ENCODE results near the gene PORCN. TPM values are rescaled to one million over a fixed set of nuclear protein-coding genes. Genes with fewer than 3 reads are reported as not detected.

The PORCN gene
- total RNA-seq, 1 experiment from 2014 or later: 16.4 TPM

DNA sequence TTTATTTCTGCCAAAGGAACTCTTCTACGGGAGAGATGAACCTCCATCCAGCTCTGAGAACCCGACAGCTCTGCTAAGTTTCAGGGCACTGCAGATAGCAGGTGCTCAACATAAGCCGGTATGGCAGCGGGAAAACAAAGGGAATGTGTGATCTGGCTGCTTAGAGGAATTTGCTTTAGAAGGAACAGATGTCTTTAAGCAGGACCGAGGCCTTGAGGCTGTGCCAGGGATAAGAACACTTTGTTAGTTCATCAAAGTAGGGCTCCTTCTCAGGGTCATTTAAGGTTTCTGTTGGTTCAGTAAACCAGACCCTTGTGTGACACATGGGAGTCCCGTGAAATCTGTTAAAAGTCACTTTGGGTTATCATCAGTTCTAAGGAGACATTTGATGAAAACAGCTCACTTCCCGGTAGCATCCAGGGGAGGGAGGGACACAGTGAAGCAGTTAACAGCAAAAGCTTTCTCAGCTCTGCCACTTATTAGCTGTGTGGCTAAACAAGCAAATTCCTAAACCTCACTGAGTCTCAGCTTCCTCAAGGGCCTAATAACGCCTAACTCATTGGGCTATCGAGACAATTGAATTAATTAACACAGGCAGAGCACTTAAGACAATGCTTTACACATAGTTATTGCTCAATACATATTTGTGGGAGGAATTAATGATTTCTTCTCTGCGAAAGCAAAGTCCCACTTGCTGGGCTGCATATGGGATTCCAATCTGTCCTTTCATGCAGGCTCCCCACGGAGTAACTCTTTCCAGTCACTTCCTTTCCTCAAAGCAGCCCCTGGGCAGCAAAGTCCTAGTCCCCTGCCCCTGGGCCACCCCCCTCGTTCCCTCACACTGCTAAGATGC is 35.7 kb upstream of the PORCN start:
- ATAC-seq (peak; percentile 7; the same call in 1 of the 2 replicates), DNase-seq (ENCODE audit: low spot score) (no peak)
- Mint-ChIP-seq H3K36me3 (no peaks in the 10 kb centered on the region), H3K9me3 (no peaks in the 10 kb centered on the region), H3K27ac (0 out of 2 replicates have a peak overlapping the region, but pooled peaks have one; percentile 49), H3K27me3 (ENCODE audit: low read depth) (no peaks in the 10 kb centered on the region), H3K4me3 (peak overlapping the region; percentile 35), H3K4me1 (peaks cover 45% of the 10 kb centered on the region)
- ChIA-PET POLR2A (interaction anchor here (0.6 kb wide), 1 partner anchor 101 kb away, joined by 3 read pairs; the partner anchor contains the start of gene RBM3), CTCF (interaction anchor here (1.2 kb wide), 2 partner anchors 21 kb away, joined by 5 to 10 read pairs; no protein-coding TSS in a partner anchor)
- TF ChIP-seq SOX15 (CRISPR knock-in tag; IDR thresholded peaks at IDR 0.05) (no peak), SMAD3 (CRISPR knock-in tag; IDR thresholded peaks at IDR 0.05; ENCODE audit: borderline replicate concordance) (no peak), ZNF671 (CRISPR knock-in tag; IDR thresholded peaks at IDR 0.05) (no peak), ZNF121 (CRISPR knock-in tag; IDR thresholded peaks at IDR 0.05) (no peak)

DNA sequence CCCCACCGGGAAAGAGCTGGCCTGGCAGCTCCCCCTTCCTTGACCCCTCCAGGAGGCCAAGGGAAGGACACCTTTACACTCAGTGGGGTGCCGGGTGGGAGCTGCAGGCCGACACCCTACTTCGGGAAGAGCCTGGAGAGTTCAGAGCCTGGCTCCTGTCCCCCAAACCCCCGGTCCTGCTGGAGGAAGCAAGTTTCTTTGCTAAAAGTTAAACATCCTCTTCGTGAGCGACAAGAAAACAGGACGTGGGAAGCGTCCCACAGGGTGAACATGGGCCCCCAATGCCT is 35.1 kb upstream of the PORCN start:
- H3K9me3 Mint-ChIP-seq: no peaks in the 10 kb centered on the region
- H3K4me1 Mint-ChIP-seq: peaks cover 45% of the 10 kb centered on the region
- no peak for DNase-seq (ENCODE audit: low spot score)
- no peak for TF ChIP-seq ZNF396 (CRISPR knock-in tag; IDR thresholded peaks at IDR 0.05; ENCODE audit: borderline replicate concordance)
- TF ChIP-seq, protein P1, sequence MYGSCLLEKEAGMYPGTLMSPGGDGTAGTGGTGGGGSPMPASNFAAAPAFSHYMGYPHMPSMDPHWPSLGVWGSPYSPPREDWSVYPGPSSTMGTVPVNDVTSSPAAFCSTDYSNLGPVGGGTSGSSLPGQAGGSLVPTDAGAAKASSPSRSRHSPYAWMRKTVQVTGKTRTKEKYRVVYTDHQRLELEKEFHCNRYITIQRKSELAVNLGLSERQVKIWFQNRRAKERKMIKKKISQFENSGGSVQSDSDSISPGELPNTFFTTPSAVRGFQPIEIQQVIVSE (CRISPR knock-in tag; IDR thresholded peaks at IDR 0.05; ENCODE audit: borderline replicate concordance): no peak
- TF ChIP-seq, protein P2, sequence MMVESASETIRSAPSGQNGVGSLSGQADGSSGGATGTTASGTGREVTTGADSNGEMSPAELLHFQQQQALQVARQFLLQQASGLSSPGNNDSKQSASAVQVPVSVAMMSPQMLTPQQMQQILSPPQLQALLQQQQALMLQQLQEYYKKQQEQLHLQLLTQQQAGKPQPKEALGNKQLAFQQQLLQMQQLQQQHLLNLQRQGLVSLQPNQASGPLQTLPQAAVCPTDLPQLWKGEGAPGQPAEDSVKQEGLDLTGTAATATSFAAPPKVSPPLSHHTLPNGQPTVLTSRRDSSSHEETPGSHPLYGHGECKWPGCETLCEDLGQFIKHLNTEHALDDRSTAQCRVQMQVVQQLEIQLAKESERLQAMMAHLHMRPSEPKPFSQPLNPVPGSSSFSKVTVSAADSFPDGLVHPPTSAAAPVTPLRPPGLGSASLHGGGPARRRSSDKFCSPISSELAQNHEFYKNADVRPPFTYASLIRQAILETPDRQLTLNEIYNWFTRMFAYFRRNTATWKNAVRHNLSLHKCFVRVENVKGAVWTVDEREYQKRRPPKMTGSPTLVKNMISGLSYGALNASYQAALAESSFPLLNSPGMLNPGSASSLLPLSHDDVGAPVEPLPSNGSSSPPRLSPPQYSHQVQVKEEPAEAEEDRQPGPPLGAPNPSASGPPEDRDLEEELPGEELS (CRISPR knock-in tag; IDR thresholded peaks at IDR 0.05): no peak
- TF ChIP-seq SMAD4 (CRISPR knock-in tag; IDR thresholded peaks at IDR 0.05): no peak
- TF ChIP-seq NFYB (CRISPR knock-in tag; conservative IDR thresholded peaks at IDR 0.05; ENCODE audit: low read depth): no peak
- TF ChIP-seq FOXJ3 (CRISPR knock-in tag; IDR thresholded peaks at IDR 0.05; ENCODE audit: borderline replicate concordance): no peak
- no peak for TF ChIP-seq EMX1 (CRISPR knock-in tag; IDR thresholded peaks at IDR 0.05)
- no peak for TF ChIP-seq TEAD1 (CRISPR knock-in tag; IDR thresholded peaks at IDR 0.05)
- TF ChIP-seq NFE2L1 (CRISPR knock-in tag; IDR thresholded peaks at IDR 0.05): no peak
- TF ChIP-seq, protein P3, sequence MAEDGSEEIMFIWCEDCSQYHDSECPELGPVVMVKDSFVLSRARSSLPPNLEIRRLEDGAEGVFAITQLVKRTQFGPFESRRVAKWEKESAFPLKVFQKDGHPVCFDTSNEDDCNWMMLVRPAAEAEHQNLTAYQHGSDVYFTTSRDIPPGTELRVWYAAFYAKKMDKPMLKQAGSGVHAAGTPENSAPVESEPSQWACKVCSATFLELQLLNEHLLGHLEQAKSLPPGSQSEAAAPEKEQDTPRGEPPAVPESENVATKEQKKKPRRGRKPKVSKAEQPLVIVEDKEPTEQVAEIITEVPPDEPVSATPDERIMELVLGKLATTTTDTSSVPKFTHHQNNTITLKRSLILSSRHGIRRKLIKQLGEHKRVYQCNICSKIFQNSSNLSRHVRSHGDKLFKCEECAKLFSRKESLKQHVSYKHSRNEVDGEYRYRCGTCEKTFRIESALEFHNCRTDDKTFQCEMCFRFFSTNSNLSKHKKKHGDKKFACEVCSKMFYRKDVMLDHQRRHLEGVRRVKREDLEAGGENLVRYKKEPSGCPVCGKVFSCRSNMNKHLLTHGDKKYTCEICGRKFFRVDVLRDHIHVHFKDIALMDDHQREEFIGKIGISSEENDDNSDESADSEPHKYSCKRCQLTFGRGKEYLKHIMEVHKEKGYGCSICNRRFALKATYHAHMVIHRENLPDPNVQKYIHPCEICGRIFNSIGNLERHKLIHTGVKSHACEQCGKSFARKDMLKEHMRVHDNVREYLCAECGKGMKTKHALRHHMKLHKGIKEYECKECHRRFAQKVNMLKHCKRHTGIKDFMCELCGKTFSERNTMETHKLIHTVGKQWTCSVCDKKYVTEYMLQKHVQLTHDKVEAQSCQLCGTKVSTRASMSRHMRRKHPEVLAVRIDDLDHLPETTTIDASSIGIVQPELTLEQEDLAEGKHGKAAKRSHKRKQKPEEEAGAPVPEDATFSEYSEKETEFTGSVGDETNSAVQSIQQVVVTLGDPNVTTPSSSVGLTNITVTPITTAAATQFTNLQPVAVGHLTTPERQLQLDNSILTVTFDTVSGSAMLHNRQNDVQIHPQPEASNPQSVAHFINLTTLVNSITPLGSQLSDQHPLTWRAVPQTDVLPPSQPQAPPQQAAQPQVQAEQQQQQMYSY (CRISPR knock-in tag; IDR thresholded peaks at IDR 0.05): no peak
- TF ChIP-seq GABPB1 (CRISPR knock-in tag; IDR thresholded peaks at IDR 0.05): no peak
- TF ChIP-seq ZNF232 (CRISPR knock-in tag; IDR thresholded peaks at IDR 0.05): no peak
- TF ChIP-seq ZNF317 (CRISPR knock-in tag; IDR thresholded peaks at IDR 0.05; ENCODE audit: borderline replicate concordance, low read depth): no peak
- no peak for TF ChIP-seq RELA (CRISPR knock-in tag; IDR thresholded peaks at IDR 0.05; ENCODE audit: borderline replicate concordance)
- ChIA-PET CTCF (interaction anchor here (1.2 to 1.4 kb wide), 2 partner anchors 8 to 20 kb away, joined by 3 to 10 read pairs; no protein-coding TSS in a partner anchor), POLR2A (no interaction called here)
- H3K4me3 Mint-ChIP-seq: peak overlapping the region; percentile 18; the same call in 1 of the 2 replicates
- peak overlapping the region; percentile 95 for H3K27ac Mint-ChIP-seq
- H3K36me3 Mint-ChIP-seq: no peaks in the 10 kb centered on the region
- ATAC-seq: no peak
- H3K27me3 Mint-ChIP-seq (ENCODE audit: low read depth): no peaks in the 10 kb centered on the region

All from WTC11 (cell line).